ENCODE data around the gene FAM120B.

FAM120B gene, protein sequence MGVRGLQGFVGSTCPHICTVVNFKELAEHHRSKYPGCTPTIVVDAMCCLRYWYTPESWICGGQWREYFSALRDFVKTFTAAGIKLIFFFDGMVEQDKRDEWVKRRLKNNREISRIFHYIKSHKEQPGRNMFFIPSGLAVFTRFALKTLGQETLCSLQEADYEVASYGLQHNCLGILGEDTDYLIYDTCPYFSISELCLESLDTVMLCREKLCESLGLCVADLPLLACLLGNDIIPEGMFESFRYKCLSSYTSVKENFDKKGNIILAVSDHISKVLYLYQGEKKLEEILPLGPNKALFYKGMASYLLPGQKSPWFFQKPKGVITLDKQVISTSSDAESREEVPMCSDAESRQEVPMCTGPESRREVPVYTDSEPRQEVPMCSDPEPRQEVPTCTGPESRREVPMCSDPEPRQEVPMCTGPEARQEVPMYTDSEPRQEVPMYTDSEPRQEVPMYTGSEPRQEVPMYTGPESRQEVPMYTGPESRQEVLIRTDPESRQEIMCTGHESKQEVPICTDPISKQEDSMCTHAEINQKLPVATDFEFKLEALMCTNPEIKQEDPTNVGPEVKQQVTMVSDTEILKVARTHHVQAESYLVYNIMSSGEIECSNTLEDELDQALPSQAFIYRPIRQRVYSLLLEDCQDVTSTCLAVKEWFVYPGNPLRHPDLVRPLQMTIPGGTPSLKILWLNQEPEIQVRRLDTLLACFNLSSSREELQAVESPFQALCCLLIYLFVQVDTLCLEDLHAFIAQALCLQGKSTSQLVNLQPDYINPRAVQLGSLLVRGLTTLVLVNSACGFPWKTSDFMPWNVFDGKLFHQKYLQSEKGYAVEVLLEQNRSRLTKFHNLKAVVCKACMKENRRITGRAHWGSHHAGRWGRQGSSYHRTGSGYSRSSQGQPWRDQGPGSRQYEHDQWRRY

DNA sequence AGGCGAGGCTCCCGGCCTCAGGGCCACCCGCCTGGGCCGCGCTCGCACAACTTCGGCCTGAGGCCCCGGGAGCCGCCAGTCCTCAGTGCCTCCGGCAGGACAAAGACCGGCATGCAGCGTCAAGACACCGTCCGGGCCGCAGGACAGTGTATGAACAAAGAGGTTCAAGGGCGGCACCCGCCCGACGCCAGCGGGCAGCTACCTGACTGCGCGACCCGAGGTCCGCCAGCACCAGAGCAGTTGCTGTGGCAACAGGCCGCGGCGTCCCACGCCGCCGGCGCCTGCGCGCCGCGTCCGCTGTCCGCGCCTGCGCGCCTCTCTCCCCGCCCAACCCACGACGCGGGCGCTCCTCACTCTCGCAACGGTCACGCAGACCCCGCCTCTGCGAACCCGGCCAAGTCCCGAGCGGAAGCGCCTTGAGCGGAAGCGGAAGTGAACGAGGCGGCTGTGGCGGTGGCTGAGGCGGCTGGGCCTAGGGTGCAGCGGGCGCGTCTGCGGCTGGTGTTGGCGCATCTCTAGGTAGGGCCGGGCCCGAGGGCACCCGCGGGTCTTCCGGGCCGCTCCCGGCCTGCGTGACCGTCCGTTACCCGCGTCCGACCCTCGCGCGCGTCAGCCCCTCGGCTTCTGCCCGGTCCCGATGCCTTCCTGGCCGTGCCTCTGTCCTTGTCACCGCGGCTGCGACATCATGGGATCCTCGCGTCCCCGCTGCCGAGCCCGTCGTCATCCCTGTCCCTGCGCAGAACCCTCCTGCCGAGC lies at the start of gene FAM120B:
FAM120B (plus strand) TSS at position 435 of the 756 bp plus-strand sequence. CDS start 10,633 bp downstream, outside the sequence.
- in situ Hi-C loops (cut with HindIII; ENCODE audit: low sequenced_read_pairs), result no loop called here

DNA sequence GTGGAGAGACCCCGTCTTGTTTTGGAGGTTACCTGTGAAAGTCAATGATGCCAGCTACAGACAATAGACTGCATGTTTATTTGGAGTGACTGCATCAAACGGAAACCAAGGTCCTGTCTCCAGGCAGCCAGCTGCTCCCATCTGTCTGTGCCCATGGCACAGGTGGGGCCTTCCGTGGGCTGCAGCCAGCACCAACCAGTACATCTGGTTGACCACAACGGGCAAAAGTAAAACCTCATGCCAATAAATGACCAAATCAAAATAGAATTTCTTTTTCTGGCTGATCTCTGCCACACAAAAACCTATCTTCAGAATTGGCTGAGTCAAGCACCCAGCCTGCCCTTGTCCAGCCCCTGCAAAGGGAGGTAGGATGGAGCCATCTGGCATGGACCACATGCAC lies 49.2 kb upstream of the FAM120B start:
- in situ Hi-C loops (cut with HindIII; ENCODE audit: low sequenced_read_pairs), result loop anchor here (25.0 kb wide), 1 partner anchor 420 kb away; no protein-coding TSS in a partner anchor

DNA sequence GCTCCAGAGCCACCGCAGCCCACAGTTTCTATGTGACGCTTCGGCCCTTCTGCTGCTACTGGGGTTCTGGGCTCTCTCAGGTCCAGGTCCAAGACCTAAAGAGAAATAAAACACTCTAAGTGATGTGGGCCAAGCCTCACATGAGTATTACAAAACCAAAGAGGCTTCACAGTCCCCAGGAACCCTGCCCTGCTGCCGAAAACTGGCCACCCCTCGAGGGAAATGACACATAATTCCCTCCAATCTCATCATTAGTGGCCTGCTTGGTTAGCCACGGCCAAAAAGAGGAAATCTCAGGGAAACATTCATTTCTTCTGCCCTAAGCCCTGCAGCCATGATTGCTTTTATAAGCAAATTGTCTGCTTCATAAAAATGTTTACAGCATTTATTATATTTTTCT lies 48.2 kb upstream of the FAM120B start:
- in situ Hi-C loops (cut with HindIII; ENCODE audit: low sequenced_read_pairs), result loop anchor here (25.0 kb wide), 1 partner anchor 421 kb away; no protein-coding TSS in a partner anchor

DNA sequence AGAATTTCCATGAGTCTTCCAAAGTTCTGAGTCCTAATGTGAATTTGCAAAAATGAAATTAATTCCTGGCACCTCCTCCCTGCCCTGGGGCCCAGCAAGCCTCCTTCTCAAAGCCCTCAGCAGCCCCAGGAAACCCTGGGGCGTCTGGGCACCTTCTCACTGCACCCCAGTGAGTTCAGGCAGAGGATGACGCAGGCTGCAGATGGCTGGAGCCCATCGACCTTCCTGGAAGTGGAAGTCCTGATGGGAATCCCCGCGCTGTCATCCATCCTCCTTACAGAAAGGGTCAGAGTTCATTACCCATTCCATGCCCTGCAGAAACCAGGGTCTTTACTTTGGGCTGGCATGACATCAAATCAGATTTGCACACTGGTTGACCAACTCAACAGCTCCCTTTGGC lies 47.3 kb upstream of the FAM120B start:
- in situ Hi-C loops (cut with HindIII; ENCODE audit: low sequenced_read_pairs), result loop anchor here (25.0 kb wide), 1 partner anchor 422 kb away; no protein-coding TSS in a partner anchor

DNA sequence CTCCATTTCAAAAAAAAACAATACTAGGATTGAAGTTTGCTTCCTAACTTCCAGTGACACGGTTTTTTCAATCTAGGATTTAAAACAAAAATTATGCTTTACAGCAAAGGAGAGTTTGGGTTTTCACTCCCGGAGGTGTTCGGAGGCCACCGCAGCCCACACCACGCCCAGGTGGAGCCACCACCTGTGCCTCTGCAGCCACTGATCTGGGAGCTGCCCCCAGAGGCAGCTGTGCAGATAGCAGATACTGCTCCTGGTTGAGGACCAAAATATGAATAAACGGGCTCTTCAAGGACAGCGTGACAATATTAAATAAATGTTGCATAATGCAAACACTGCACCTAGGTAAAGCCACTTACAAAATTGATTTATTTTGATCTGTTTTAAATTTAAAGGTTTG lies 45.9 kb upstream of the FAM120B start:
- in situ Hi-C loops (cut with HindIII; ENCODE audit: low sequenced_read_pairs), result loop anchor here (25.0 kb wide), 1 partner anchor 423 kb away; no protein-coding TSS in a partner anchor

DNA sequence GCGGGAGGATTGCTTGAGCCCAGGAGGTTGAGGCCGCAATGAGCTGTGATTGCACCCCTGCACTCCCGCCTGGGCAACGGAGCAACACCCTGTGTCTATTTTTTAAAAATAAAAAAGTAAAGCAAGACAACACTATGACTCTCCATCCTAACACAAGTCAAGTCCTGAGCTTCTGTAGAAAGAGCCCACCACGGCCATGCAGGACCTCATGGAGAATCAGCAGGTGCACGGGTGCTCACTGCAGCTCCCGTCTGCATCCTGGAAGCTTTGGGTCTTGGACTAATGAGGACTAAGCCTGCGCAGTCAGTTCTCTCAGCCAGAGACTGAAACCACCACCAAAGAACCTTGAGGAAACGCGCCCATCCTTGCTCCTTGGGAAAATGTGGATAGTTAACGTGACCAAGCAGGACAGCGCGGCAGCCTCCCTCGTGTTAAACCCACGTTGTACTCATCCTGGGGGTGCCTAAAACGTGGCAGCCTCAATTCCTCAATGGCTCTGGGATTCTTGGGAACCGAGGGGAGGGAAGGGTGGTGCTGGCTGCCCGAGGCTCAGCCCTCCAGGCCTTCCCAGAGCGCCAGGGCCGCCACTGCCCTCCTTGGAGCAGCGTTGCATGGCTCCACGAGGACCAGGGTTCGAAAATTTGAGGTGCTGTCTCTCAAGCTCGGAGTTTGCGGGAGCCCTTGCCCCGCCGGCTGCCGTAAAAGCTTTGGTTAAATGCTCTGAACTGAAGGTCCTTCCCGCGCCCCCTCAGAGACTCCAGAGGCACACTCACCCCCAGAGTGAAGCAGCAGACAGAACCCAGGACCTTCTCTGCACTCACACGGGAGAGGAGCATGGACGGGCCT lies 44.7 kb upstream of the FAM120B start:
- in situ Hi-C loops (cut with HindIII; ENCODE audit: low sequenced_read_pairs), result loop anchor here (25.0 kb wide), 1 partner anchor 425 kb away; no protein-coding TSS in a partner anchor

DNA sequence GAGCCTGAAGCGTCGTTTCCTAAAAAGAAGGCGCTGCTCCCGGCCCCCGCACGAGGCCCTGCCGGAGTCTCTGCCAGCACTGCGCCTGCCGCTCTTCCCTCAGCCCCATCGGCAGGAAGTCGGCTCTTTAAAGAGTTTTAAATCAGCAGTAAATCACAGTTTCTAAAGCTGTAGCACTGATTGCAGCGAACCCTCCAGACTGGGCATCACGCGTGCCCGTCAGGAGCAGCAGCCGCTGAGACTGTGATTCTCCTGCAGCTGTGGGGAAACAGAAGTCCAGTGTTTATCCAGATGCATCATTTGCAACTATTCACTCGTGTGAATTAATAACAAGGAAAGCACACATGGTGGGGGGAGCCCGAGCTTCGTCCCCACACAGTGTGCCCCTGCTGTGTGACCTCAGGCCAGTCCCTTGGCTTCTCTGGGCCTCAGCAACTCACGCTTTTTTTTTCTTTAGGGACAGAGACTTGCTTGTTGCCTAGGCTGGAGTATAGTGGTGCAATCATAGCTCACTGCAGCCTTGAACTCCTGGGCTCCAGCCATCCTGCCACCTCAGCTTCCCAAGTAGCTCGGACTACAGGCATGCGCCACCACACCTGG lies 44.0 kb upstream of the FAM120B start:
- in situ Hi-C loops (cut with HindIII; ENCODE audit: low sequenced_read_pairs), result loop anchor here (25.0 kb wide), 1 partner anchor 425 kb away; no protein-coding TSS in a partner anchor

DNA sequence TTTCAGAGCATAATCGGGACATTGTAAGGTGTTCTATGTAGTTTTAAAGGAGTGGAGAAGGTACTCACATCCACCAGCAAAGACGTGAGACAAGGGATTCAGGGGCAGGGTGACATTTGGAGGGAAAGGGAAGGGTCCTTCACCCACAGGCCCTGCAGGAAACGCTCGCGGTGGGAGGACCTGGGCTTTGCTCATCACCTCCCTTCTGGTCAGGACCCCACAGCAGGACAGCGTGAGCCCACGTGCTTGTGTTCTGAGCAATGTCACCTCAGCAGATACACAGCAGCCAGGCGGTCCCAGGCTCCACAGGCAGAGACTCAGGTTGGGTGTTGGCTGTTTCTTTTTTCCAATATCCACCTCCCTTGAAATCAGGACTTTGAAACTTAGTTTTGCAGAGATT lies 43.1 kb upstream of the FAM120B start:
- in situ Hi-C loops (cut with HindIII; ENCODE audit: low sequenced_read_pairs), result loop anchor here (25.0 kb wide), 1 partner anchor 426 kb away; no protein-coding TSS in a partner anchor

DNA sequence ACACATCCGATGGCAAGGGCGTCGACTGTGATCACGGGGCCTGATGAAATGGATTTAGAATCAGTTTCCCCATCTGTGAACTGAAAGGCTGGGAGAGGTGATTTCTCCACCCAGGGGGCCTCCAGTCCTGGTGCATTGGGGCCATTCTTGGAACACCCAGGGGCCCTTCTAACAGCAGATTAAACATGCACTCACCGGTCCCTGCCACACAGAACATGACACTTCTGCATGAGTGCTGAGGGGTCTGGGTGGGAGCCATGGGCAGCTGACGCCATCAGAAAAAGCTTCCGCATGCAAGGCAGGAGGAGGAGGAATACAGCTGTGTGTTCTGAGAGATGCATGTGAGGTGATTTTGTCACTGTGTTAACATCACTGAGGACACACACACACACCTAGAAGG lies 42.5 kb upstream of the FAM120B start:
- in situ Hi-C loops (cut with HindIII; ENCODE audit: low sequenced_read_pairs), result loop anchor here (25.0 kb wide), 1 partner anchor 427 kb away; no protein-coding TSS in a partner anchor

DNA sequence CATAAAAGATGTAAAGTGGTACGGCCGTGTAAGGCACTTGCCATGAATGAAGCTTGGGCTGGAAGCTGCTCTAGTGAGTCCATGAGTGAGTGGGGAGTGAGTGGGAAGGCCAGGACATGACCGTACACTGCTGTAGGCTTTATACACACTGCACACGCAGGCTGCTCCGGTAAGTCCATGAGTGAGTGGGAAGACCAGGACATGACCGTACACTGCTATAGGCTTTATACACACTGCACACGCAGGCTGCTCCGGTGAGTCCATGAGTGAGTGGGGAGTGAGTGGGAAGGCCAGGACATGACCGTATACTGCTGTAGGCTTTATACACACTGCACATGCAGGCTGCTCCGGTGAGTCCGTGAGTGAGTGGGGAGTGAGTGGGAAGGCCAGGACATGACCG lies 41.9 kb upstream of the FAM120B start:
- in situ Hi-C loops (cut with HindIII; ENCODE audit: low sequenced_read_pairs), result loop anchor here (25.0 kb wide), 1 partner anchor 427 kb away; no protein-coding TSS in a partner anchor

DNA sequence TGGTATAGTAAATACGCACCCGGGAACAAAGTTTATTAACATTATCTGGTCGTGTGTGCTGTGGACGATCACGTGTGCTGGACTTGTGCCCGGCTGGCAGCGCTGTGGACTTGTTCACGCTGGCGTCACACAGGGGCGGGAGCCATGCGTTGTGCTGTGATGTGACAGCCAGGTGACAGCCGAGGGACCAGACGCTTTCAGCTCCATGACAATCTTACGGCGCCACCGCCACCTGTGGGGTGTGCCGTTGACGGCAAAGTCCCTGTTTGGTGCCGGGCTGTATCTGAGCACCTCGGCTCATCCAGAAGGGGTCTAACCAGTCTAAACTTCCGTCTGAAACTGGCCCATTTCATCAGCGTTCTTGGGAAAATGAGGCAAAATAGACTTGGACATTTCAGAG lies 40.9 kb upstream of the FAM120B start:
- in situ Hi-C loops (cut with HindIII; ENCODE audit: low sequenced_read_pairs), result loop anchor here (25.0 kb wide), 1 partner anchor 428 kb away; no protein-coding TSS in a partner anchor

DNA sequence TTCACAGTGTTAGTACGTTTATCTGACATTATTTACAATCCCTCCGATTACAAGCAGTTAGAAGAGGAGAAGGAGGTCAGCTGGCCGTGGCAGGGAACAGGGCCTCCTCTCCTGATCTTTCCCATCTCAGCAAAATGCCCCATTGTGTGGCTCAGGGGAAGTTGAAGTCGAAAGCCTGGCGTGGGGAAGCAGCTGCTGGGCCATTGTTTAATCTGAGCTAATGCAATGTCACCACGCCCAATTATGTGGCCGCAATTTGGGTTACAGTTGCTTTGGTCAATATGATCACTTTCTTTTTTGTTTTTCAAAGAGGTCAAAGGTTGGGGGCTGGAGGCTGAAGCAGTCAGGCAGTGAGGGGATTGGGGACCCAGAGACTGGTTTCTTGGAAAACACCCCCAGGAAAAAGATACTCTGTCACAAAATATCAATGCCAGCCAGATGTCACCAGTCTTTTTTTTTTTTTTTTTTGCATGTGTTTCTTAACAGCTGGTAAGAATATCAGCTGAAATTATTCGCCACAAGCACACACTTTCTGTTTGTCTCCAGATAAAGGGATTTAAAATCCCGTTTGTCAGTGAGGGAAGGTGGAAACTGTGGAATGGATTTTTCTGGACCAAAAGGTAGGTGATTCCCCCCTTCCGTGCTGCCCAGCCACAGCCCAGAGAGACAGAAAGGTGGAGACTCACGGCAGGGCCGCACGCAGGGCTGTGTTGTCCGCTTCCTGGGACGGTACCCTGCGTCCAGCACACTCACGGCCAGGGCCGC lies 40.3 kb upstream of the FAM120B start:
- in situ Hi-C loops (cut with HindIII; ENCODE audit: low sequenced_read_pairs), result loop anchor here (25.0 kb wide), 1 partner anchor 429 kb away; no protein-coding TSS in a partner anchor

DNA sequence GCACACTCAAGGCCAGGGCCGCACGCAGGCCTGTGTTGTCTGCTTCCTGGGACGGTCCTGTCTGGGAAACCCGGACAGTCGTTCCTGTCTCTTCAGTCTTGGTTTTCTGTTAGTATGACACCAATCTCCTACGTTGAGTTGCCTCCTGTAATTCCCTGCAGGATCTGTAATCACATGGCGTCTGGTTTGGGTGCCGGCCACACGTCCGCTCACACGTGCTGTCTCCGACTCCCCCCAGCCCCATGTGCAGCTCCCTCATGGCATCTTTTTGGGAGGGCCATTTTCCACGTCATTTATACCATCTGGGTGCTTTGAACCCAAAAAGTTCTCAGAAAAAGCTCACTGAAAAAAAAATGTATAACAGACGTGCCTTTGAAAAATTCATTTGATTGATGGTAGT lies 38.9 kb upstream of the FAM120B start:
- in situ Hi-C loops (cut with HindIII; ENCODE audit: low sequenced_read_pairs), result loop anchor here (25.0 kb wide), 1 partner anchor 430 kb away; no protein-coding TSS in a partner anchor

DNA sequence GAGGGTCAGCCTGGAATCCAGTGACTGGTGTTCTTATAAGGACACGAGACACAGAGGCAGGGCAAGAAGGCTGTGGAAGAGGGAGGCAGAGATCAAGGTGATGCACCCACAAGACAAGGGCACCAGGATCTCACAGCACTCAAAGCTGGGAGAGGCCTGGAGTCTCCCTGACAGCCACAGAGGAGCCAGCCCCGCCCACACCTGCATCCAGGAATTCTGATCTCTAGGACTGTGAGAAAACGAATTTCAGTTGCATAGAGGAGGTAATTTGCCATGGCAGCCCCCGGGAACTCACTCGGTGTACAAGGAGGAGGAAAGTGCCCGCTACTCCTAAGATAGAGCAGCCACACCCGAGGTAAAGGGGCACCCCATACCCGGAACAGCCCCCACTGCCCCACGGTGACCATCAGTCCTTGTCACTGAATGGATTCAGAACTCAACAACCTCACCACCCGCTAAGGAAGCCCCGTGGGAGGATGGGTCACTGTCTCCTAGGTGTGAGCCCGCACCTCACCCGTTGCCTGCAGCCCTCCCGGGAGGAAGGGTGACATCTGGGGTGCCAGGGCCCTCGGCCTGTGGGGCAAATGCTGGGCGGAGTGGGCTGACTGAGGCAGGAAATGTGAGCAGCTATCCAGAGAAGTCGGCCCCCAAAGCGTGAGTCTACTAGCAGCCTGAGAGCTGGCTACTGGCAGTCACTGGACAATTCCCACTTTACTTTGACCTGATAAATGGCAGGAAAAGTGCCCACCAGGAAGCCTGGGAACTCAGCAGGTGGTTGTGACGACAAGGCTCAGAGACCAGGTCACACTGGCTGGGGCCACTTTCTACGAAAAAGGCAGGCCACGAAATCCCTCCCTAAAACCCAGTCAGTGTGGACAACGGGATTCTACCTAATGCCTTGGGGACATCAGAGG lies 38.1 kb upstream of the FAM120B start:
- in situ Hi-C loops (cut with HindIII; ENCODE audit: low sequenced_read_pairs), result loop anchor here (25.0 kb wide), 1 partner anchor 431 kb away; no protein-coding TSS in a partner anchor

DNA sequence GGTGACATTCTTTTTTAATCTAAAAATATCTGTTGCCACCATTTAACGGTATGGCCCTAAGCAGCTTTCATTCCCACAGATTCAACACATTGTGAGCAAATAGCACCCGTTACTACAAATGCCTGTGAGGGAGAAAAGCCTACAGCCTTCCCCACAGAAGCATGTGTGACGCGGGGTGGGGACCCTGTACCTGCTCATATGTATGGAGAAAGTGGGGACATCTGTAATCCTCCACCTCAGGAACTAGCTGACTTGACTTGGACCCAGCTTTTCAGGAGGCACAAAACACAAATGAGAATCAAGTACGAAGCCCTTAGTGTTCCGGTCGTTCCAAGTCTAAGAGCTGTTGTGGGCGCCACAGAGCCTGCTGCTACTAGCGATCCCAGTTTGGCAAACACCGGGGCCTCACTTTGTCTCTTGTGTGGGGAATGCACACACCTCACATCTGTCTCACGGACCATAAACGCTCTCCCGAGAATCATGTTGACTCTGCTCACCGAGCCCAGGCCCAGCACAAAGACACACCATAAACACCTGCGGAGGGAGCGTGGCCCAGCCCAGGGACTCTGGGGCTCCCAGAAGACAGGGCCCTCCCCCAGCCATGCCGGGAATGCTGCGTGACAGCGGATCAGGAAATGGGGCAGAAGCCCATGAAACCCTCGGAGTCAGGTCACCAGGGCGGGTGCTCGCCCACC lies 37.3 kb upstream of the FAM120B start:
- in situ Hi-C loops (cut with HindIII; ENCODE audit: low sequenced_read_pairs), result loop anchor here (25.0 kb wide), 1 partner anchor 432 kb away; no protein-coding TSS in a partner anchor

DNA sequence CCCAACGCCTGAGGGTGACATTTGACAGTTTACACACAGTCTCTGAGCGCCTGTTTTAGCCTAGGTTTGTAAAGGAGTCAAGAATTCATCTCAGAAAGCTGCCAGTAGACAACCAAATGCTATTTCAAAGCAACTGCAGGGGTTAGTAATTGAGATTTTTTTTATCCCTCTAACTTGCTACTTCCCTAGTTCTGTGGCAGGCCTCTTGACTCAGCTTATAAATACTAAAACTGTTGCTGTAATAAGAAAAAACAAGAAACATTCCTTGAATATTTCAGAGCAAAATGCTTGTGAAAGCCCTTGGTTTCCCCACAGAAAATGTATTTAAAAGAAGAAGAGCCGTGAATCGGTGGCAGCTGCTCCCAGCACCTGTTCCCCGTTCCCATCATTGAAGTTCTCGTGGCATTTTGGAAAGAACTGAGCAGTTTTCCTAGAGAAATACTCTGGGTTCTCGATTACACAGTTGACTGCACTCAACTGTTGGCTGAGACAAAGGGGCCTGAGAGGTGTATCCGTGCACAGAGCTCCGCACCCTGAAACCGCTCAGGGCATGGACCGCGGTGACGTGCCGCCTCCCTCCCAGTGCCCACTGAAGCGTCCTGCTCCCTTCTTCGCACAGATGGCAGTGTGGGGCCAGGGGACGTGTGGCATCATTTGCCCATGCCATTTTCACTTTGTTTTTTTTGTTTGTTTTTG lies 36.6 kb upstream of the FAM120B start:
- in situ Hi-C loops (cut with HindIII; ENCODE audit: low sequenced_read_pairs), result loop anchor here (25.0 kb wide), 1 partner anchor 433 kb away; no protein-coding TSS in a partner anchor
